HG03025 (cell line): ENCODE measurements around the gene EP400.
"Not testable (repeated sequence)": the region's sequence is repeated elsewhere in the genome, so short reads cannot be mapped to it uniquely, and the experiment has no call there.

ENCODE experiments used
- ATAC-seq: cut with Tn5 transposase; IDR thresholded peaks from one replicate; pipeline ENCODE4 v1.9.1; 2021; ENCODE audit warnings: mild to moderate bottlenecking, moderate library complexity; ENCODE audit not compliant: unreplicated experiment, low FRiP score

The EP400 gene

GRCh38 chr12:132077322-132078100, 127.8 kb downstream of the EP400 start:
- ATAC-seq = no peak

GRCh38 chr12:132078190-132078589, 128.4 kb downstream of the EP400 start:
- ATAC-seq = no peak

- ATAC-seq = no peak
Measured at GRCh38 chr12:132079200-132079599, 129.5 kb downstream of the EP400 start.

GRCh38 chr12:132079695-132080094, 130.0 kb downstream of the EP400 start:
- ATAC-seq = no peak

GRCh38 chr12:132080515-132080914, 130.8 kb downstream of the EP400 start:
- not testable (repeated sequence) for ATAC-seq

GRCh38 chr12:132081423-132081822, 131.7 kb downstream of the EP400 start:
- ATAC-seq = no peak

- peak; percentile 7 for ATAC-seq
Measured at GRCh38 chr12:132083614-132083940, 133.8 kb downstream of the EP400 start.

- ATAC-seq = peak; percentile 85
Measured at GRCh38 chr12:132083941-132084620, 134.3 kb downstream of the EP400 start.

- no peak for ATAC-seq
Measured at GRCh38 chr12:132084621-132085290, 135.0 kb downstream of the EP400 start.

GRCh38 chr12:132085291-132085635, 135.5 kb downstream of the EP400 start:
- ATAC-seq = no peak

- no peak for ATAC-seq
Measured at GRCh38 chr12:132089407-132089910, 139.7 kb downstream of the EP400 start.

- ATAC-seq = no peak
Measured at GRCh38 chr12:132094269-132094891, 144.6 kb downstream of the EP400 start.

GRCh38 chr12:132095520-132096409, 146.0 kb downstream of the EP400 start:
- no peak for ATAC-seq

GRCh38 chr12:132099739-132100138, 150.0 kb downstream of the EP400 start:
- ATAC-seq = no peak

GRCh38 chr12:132100306-132101065, 150.7 kb downstream of the EP400 start:
- no peak for ATAC-seq

- ATAC-seq = no peak
Measured at GRCh38 chr12:132102297-132102696, 152.6 kb downstream of the EP400 start.

GRCh38 chr12:132103072-132103471, 153.3 kb downstream of the EP400 start:
- ATAC-seq = not testable (repeated sequence)

- ATAC-seq = no peak
Measured at GRCh38 chr12:132103542-132104308, 154.0 kb downstream of the EP400 start.

GRCh38 chr12:132105467-132105866, 155.7 kb downstream of the EP400 start:
- no peak for ATAC-seq
